B cell (primary cell): ENCODE results near the gene MPZL1. TPM values are rescaled to one million over a fixed set of nuclear protein-coding genes. Genes with fewer than 3 reads are reported as not detected.

ENCODE experiments used
- ATAC-seq: fragments of 200-7000 bp; cut with Tn5 transposase; one replicate; pipeline ENCODE4 v1.10.0; 2021; ENCODE audit warnings: low read depth, mild to moderate bottlenecking, moderate number of reproducible peaks, moderate library complexity
- CTCF ChIA-PET: fragments of 350-600 bp; sonication (Branson Sonifier 250); formaldehyde crosslinking; loops from one replicate; lab custom pipeline; 2021; ENCODE audit warnings: antibody characterized with exemption, inconsistent platforms; lab: Charles Lee
- POLR2A ChIA-PET: fragments of 350-600 bp; sonication (Branson Sonifier 250); formaldehyde crosslinking; loops from one replicate; lab custom pipeline; 2021; ENCODE audit warnings: antibody characterized with exemption; lab: Charles Lee
- DNase-seq: peaks from one replicate; pipeline ENCODE4 v3.0.0; 2013
- H2AFZ ChIP-seq: 2 replicates; pipeline ENCODE4 v1.6.1; 2012; ENCODE audit warnings: mild to moderate bottlenecking, low read depth, low read length; ENCODE audit not compliant: insufficient read depth, poor library complexity, severe bottlenecking
- H3K27ac ChIP-seq, 2 donors: 1 replicate in 1 of 2; 2 replicates in 1 of 2; pipeline ENCODE4 v1.5.1; 2012 to 2013; ENCODE audit warnings: low read length in 2 of 2, mild to moderate bottlenecking in 2 of 2, moderate library complexity in 1 of 2
- H3K27me3 ChIP-seq, 4 experiments: fragments of 200-600 bp in 1 of 4; sonication (generic) in 1 of 4; replicated peaks in 1 of 4; 1 replicate in 2 of 4; 2 replicates in 2 of 4; pipeline versions ENCODE4 v1.6.1 to v1.7.0; 2013 to 2016; ENCODE audit warnings: low read length in 3 of 4, mild to moderate bottlenecking in 2 of 4, mixed read lengths in 1 of 4, moderate library complexity in 1 of 4; ENCODE audit not compliant: insufficient read depth in 4 of 4, control insufficient read depth in 3 of 4; ENCODE audit errors: control extremely low read depth in 1 of 4
- H3K36me3 ChIP-seq, 2 experiments: replicated peaks in 1 of 2; 1 replicate in 1 of 2; 2 replicates in 1 of 2; pipeline versions ENCODE4 v1.6.1 to v1.7.1; 2013; ENCODE audit warnings: low read length in 1 of 2; ENCODE audit not compliant: insufficient read depth in 2 of 2, control insufficient read depth in 1 of 2; ENCODE audit errors: control extremely low read depth in 1 of 2, extremely low read depth in 1 of 2
- H3K4me1 ChIP-seq, 2 donors: fragments of 200-600 bp in 1 of 2; sonication (generic) in 1 of 2; 1 replicate in 1 of 2; 2 replicates in 1 of 2; pipeline versions ENCODE4 v1.5.1 to v1.6.1; 2013 to 2017; ENCODE audit warnings: low read length in 2 of 2; ENCODE audit not compliant: control insufficient read depth in 2 of 2, insufficient read depth in 2 of 2
- H3K4me2 ChIP-seq: replicated peaks from 2 replicates; pipeline ENCODE3; 2012; ENCODE audit warnings: mild to moderate bottlenecking, low read depth, low read length; ENCODE audit not compliant: poor library complexity, severe bottlenecking
- H3K4me3 ChIP-seq, 5 experiments: fragments of 200-600 bp in 1 of 5; sonication (generic) in 1 of 5; 1 replicate in 3 of 5; 2 replicates in 2 of 5; pipeline versions ENCODE4 v1.5.1 to v1.7.0; 2011 to 2016; ENCODE audit warnings: low read length in 4 of 5, mild to moderate bottlenecking in 4 of 5, low read depth in 2 of 5, control low read depth in 1 of 5, moderate library complexity in 1 of 5; ENCODE audit not compliant: insufficient read depth in 1 of 5; ENCODE audit errors: control extremely low read depth in 1 of 5, extremely low read depth in 1 of 5
- H3K79me2 ChIP-seq: fragments of 200-600 bp; sonication (generic); one replicate; pipeline ENCODE4 v1.6.0; 2016; ENCODE audit warnings: low read length; ENCODE audit not compliant: control insufficient read depth, insufficient read depth
- H3K9ac ChIP-seq: fragments of 200-600 bp; sonication (generic); 2 replicates; pipeline ENCODE4 v1.6.1; 2017; ENCODE audit warnings: mild to moderate bottlenecking, low read length, moderate library complexity
- H3K9me3 ChIP-seq, 3 donors: one replicate each; pipeline versions ENCODE4 v1.6.1 to v1.7.1; 2013; ENCODE audit warnings: low read length in 2 of 3; ENCODE audit not compliant: control insufficient read depth in 2 of 3, insufficient read depth in 1 of 3; ENCODE audit errors: control extremely low read depth in 1 of 3
- H4K20me1 ChIP-seq: 2 replicates; pipeline ENCODE4 v1.6.0; 2012; ENCODE audit warnings: mild to moderate bottlenecking, low read length; ENCODE audit not compliant: insufficient read depth, control insufficient read depth, poor library complexity, severe bottlenecking
- H3K27ac Mint-ChIP-seq: one replicate; pipeline ENCODE4 v1.8.0; 2021; ENCODE audit warnings: mixed read lengths
- H3K27me3 Mint-ChIP-seq: one replicate; pipeline ENCODE4 v1.8.0; 2021; ENCODE audit warnings: mixed read lengths
- H3K4me1 Mint-ChIP-seq: one replicate; pipeline ENCODE4 v1.8.0; 2021; ENCODE audit warnings: mixed read lengths
- H3K4me3 Mint-ChIP-seq: one replicate; pipeline ENCODE4 v1.8.0; 2021; ENCODE audit warnings: mixed read lengths
- H3K9me3 Mint-ChIP-seq: one replicate; pipeline ENCODE4 v1.8.0; 2022; ENCODE audit warnings: mixed read lengths; ENCODE audit not compliant: insufficient read depth
- EZH2 ChIP-seq: IDR thresholded peaks from 2 replicates; pipeline ENCODE4 v1.6.1; 2012; ENCODE audit warnings: borderline replicate concordance, low read depth, mild to moderate bottlenecking, moderate library complexity, low read length; ENCODE audit not compliant: insufficient read depth, poor library complexity, severe bottlenecking
- WGBS: methylation state at CpG from one replicate; pipeline ENCODE4 v1.1.5; 2013; ENCODE audit warnings: missing lambda C conversion rate; ENCODE audit not compliant: insufficient coverage; 5-methylcytosine and 5-hydroxymethylcytosine counted together
- intact Hi-C: fragments of 100-400 bp; cut with micrococcal nuclease; formaldehyde crosslinking; loops from one replicate; pipeline ENCODE4 v1.10.0; 2022
- polyA plus RNA-seq: library from polyadenylated mRNA; depleted of rRNA; stranded (reverse); fragments of >200 nt; gene quantifications from 2 replicates; pipeline ENCODE4 v1.2.3, GENCODE V29; 2012
- total RNA-seq, 2 donors: library from RNA; stranded (reverse); fragments of 120-200 nt in 1 of 2; gene quantifications; 1 replicate in 1 of 2; 2 replicates in 1 of 2; pipeline versions ENCODE4 v1.2.3 to v1.2.4, GENCODE V29; 2013 to 2022
- TF ChIP-seq, protein P1 (sequence below): fragments of 200-600 bp; IDR thresholded peaks from one replicate; pipeline ENCODE4 v1.8.0; 2022; ENCODE audit warnings: antibody characterized with exemption, mild to moderate bottlenecking

Gene MPZL1
- total and polyA plus RNA-seq, 2 donors (not counting 1 experiment from before 2014, with no cell fraction given) = 15.4 to 27.7 TPM

DNA sequence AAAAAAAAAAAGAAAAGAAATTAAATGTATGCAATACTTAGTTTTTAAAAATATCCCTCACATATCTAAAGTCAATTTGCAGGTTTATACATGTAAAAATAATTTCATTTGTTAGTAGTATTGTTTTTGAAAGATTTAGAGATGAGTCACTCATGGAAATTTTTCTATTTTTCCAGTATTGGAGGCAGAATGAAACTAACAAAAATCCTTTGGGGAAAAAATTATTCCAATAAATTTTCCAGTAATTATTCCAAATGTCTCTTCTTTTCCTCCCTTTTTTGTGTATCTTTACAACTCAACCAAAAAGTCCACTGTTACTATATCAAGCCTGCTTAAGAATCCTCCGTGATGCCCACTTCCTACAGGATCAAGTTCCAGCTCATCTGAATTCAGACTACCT is 29.9 kb downstream of the MPZL1 start:
- no peak overlapping the region for H3K27ac Mint-ChIP-seq
- Histone ChIP-seq H3K27me3 (no peaks in the 10 kb centered on the region), H3K4me2 (no peak overlapping the region), H3K79me2 (peaks cover 34% of the 10 kb centered on the region), H3K4me1 (peaks cover 35 to 38% of the 10 kb centered on the region in 2 donors), H3K36me3 (no peaks in the 10 kb centered on the region), H3K4me3 (no peak overlapping the region), H4K20me1 (no peaks in the 10 kb centered on the region), H2AFZ (no peak overlapping the region), H3K9ac (no peak overlapping the region), H3K27ac (peak overlapping the region in 1 of 2 donors; percentile 87), H3K9me3 (no peaks in the 10 kb centered on the region)
- no peaks in the 10 kb centered on the region for H3K27me3 Mint-ChIP-seq
- peaks cover 64% of the 10 kb centered on the region for H3K4me1 Mint-ChIP-seq
- no peak for TF ChIP-seq EZH2
- TF ChIP-seq, protein P1, sequence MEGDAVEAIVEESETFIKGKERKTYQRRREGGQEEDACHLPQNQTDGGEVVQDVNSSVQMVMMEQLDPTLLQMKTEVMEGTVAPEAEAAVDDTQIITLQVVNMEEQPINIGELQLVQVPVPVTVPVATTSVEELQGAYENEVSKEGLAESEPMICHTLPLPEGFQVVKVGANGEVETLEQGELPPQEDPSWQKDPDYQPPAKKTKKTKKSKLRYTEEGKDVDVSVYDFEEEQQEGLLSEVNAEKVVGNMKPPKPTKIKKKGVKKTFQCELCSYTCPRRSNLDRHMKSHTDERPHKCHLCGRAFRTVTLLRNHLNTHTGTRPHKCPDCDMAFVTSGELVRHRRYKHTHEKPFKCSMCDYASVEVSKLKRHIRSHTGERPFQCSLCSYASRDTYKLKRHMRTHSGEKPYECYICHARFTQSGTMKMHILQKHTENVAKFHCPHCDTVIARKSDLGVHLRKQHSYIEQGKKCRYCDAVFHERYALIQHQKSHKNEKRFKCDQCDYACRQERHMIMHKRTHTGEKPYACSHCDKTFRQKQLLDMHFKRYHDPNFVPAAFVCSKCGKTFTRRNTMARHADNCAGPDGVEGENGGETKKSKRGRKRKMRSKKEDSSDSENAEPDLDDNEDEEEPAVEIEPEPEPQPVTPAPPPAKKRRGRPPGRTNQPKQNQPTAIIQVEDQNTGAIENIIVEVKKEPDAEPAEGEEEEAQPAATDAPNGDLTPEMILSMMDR = no peak
- WGBS = 93% methylated on average over 1 of the region's 1 CpG
- intact Hi-C loops = no loop called here
- H3K9me3 Mint-ChIP-seq = no peaks in the 10 kb centered on the region
- POLR2A ChIA-PET = no interaction called here
- H3K4me3 Mint-ChIP-seq = no peak overlapping the region
- no peak for DNase-seq
- CTCF ChIA-PET = no interaction called here
- ATAC-seq = no peak

DNA sequence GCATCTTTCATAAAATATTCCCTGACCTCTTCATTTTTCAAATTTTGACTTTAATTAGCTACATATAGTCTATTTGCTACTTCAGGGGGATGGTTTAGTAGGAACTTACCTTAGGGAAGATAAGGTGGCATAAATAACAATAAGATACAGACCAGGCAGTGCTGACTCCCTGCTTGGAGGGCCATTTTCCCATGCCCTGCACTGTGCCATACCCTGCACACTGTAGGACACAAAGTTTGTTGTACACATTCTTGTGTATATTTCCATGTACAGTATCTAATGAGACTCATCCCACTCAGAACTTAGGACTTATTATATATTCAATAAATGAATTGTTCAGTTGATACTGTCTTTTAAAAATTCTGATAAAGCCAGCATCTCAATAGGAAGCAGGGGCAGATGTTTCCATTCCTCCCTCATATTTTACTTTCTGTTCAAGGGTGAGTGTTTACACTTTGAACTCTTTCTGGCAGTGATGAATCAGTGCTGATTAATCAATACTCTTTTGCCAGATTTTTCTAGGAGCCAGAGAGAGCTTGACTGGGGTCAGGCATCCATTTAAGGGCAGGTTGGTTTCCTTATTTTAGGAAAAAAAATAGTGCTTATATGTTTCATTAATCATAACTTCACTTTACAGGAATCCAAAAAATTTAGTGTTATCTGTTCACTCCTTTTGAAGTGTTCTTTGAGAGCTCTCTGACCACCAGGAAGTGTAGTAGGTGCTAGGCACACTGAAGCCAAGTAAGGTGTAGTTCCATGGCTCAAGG is 30.6 kb downstream of the MPZL1 start:
- ChIA-PET CTCF (interaction anchor here (0.9 to 2.2 kb wide), 6 partner anchors 13 to 56 kb away, joined by 3 to 17 read pairs (median 6); partner anchors contain the start of gene MPZL1), POLR2A (interaction anchor here (1.0 to 1.2 kb wide), 3 partner anchors 38 to 184 kb away, joined by 3 to 4 read pairs (median 3); no protein-coding TSS in a partner anchor)
- TF ChIP-seq EZH2 = no peak
- TF ChIP-seq, protein P1 = no peak
- H4K20me1 ChIP-seq = no peaks in the 10 kb centered on the region
- Mint-ChIP-seq H3K27ac (peak overlapping the region; percentile 85), H3K4me3 (peak overlapping the region; percentile 82), H3K9me3 (no peaks in the 10 kb centered on the region), H3K27me3 (no peaks in the 10 kb centered on the region), H3K4me1 (peaks cover 64% of the 10 kb centered on the region)
- H3K79me2 ChIP-seq = peaks cover 37% of the 10 kb centered on the region
- peak overlapping the region; percentile 72 to 87 for H3K27ac ChIP-seq
- no peaks in the 10 kb centered on the region for H3K9me3 ChIP-seq
- peak overlapping the region in 1 of 5 experiments; percentile 41 for H3K4me3 ChIP-seq
- DNase-seq = no peak
- H3K4me1 ChIP-seq = peaks cover 34 to 38% of the 10 kb centered on the region in 2 donors
- peak overlapping the region; percentile 81 for H3K4me2 ChIP-seq
- H3K9ac ChIP-seq = peak overlapping the region; percentile 63
- ATAC-seq = no peak
- no peaks in the 10 kb centered on the region for H3K36me3 ChIP-seq
- intact Hi-C loops = no loop called here
- no peaks in the 10 kb centered on the region for H3K27me3 ChIP-seq
- H2AFZ ChIP-seq = peak overlapping the region; percentile 84
